GM12878 (cell line): ENCODE data around the gene NCBP1. TPM values are rescaled to one million over a fixed set of nuclear protein-coding genes. Genes with fewer than 3 reads are reported as not detected.

Experiments
- ATAC-seq: fragments of 200-7000 bp; cut with Tn5 transposase; 3 replicates; pipeline ENCODE4 v1.9.1; 2020; ENCODE audit warnings: mild to moderate bottlenecking, moderate library complexity
- BruUV-seq: library from RNA; stranded (reverse); fragments of 400-500 nt; replicated peaks from 2 replicates; lab custom pipeline; 2021; lab: Mats Ljungman, UMichigan
- CTCF ChIA-PET: fragments of 300-600 bp; sonication (Branson Sonifier 250); formaldehyde crosslinking; extraction: SDS; loops from one replicate; lab custom pipeline; 2021; ENCODE audit warnings: inconsistent platforms; lab: Yijun Ruan, JAX
- POLR2A ChIA-PET: fragments of 350-600 bp; formaldehyde crosslinking; extraction: SDS; loops from one replicate; lab custom pipeline; 2021; ENCODE audit warnings: inconsistent platforms; lab: Charles Lee
- RAD21 ChIA-PET: fragments of 300-600 bp; sonication (Branson Sonifier 250); formaldehyde crosslinking; loops from one replicate; lab custom pipeline; 2023; ENCODE audit warnings: antibody characterized with exemption; ENCODE audit not compliant: unreplicated experiment; lab: Charles Lee
- SMC1A ChIA-PET: fragments of 300-600 bp; sonication (Branson Sonifier 250); formaldehyde crosslinking; loops from one replicate; lab custom pipeline; 2023; ENCODE audit not compliant: unreplicated experiment, uncharacterized antibody; lab: Charles Lee
- DNase-seq: peaks from one replicate; pipeline ENCODE4 v3.0.0-alpha.2; 2011; ENCODE audit warnings: low read depth, low spot score
- FAIRE-seq: peaks from 3 replicates; lab custom pipeline; 2011; peaks lifted over from hg19 to GRCh38; lab: Jason Lieb, UNC
- H2AFZ ChIP-seq: 2 replicates; pipeline ENCODE4 v1.6.0; 2011; ENCODE audit warnings: low read depth, low read length, control low read depth; ENCODE audit not compliant: control insufficient read depth
- H3K27ac ChIP-seq: 2 replicates; pipeline ENCODE4 v1.5.1; 2011; ENCODE audit warnings: control low read depth; ENCODE audit not compliant: control insufficient read depth, insufficient read depth
- H3K27me3 ChIP-seq, 2 experiments: replicated peaks in 1 of 2; 2 replicates each; pipeline versions ENCODE4 v1.6.0 to v1.6.1; 2011; ENCODE audit warnings: low read length in 1 of 2; ENCODE audit not compliant: control insufficient read depth in 2 of 2, insufficient read depth in 2 of 2
- H3K36me3 ChIP-seq, 2 experiments: 2 replicates each; pipeline ENCODE4 v1.5.1; 2011; ENCODE audit warnings: low read length in 1 of 2; ENCODE audit not compliant: control insufficient read depth in 2 of 2, insufficient read depth in 2 of 2
- H3K4me1 ChIP-seq: 2 replicates; pipeline ENCODE4 v1.6.1; 2011; ENCODE audit warnings: mild to moderate bottlenecking, low read length, moderate library complexity, mixed read lengths; ENCODE audit not compliant: control insufficient read depth, insufficient read depth
- H3K4me2 ChIP-seq: 2 replicates; pipeline ENCODE4 v1.6.0; 2011; ENCODE audit warnings: control low read depth; ENCODE audit not compliant: control insufficient read depth, insufficient read depth
- H3K4me3 ChIP-seq: fragments of 200-600 bp; sonication (generic); 2 replicates; pipeline ENCODE4 v1.5.1; 2016
- H3K79me2 ChIP-seq: 2 replicates; pipeline ENCODE4 v1.6.0; 2011; ENCODE audit warnings: low read length; ENCODE audit not compliant: control insufficient read depth, insufficient read depth
- H3K9ac ChIP-seq: 2 replicates; pipeline ENCODE4 v1.8.0; 2011; ENCODE audit warnings: low read length, control low read depth, mixed read lengths; ENCODE audit not compliant: control insufficient read depth, insufficient read depth
- H3K9me3 ChIP-seq: replicated peaks from 3 replicates; pipeline ENCODE4 v1.5.1; 2011; ENCODE audit warnings: mild to moderate bottlenecking, low read length; ENCODE audit not compliant: control insufficient read depth, insufficient read depth
- H4K20me1 ChIP-seq: 2 replicates; pipeline ENCODE4 v1.6.0; 2011; ENCODE audit not compliant: control insufficient read depth, insufficient read depth
- BCL11A ChIP-seq: IDR thresholded peaks from 2 replicates; pipeline ENCODE4 v1.6.1; 2011; ENCODE audit warnings: low read depth, low read length
- BHLHE40 ChIP-seq, 2 experiments: fragments of 450-650 bp in 1 of 2; IDR thresholded peaks; 2 replicates each; pipeline ENCODE4 v1.6.1; 2011 to 2017; ENCODE audit warnings: low read depth in 2 of 2, borderline replicate concordance in 1 of 2, improper control_type of control experiment in 1 of 2, low read length in 1 of 2, mild to moderate bottlenecking in 1 of 2
- EZH2 ChIP-seq: IDR thresholded peaks from 2 replicates; pipeline ENCODE4 v1.6.1; 2012; ENCODE audit warnings: low read depth, mild to moderate bottlenecking, control low read depth, inconsistent platforms, low read length, borderline replicate concordance; ENCODE audit not compliant: control insufficient read depth
- GATAD2B ChIP-seq: fragments of 450-650 bp; conservative IDR thresholded peaks from 2 replicates; pipeline ENCODE4 v1.6.1; 2017; ENCODE audit warnings: low read depth, mild to moderate bottlenecking, moderate library complexity
- HDAC6 ChIP-seq: fragments of 200-600 bp; sonication (generic); IDR thresholded peaks from one replicate; pipeline ENCODE4 v1.8.0; 2017; ENCODE audit warnings: antibody characterized with exemption; ENCODE audit not compliant: unreplicated experiment
- HDGF ChIP-seq: fragments of 450-650 bp; IDR thresholded peaks from 2 replicates; pipeline ENCODE4 v1.6.1; 2016; ENCODE audit warnings: antibody characterized with exemption
- IKZF2 ChIP-seq, 2 experiments: fragments of 450-650 bp; IDR thresholded peaks; 2 replicates each; pipeline ENCODE4 v1.6.1; 2017; ENCODE audit warnings: mild to moderate bottlenecking in 2 of 2, moderate library complexity in 2 of 2
- IRF4 ChIP-seq: IDR thresholded peaks from 2 replicates; pipeline ENCODE4 v1.6.1; 2011; ENCODE audit warnings: low read depth, low read length
- KDM1A ChIP-seq: fragments of 200-600 bp; sonication (generic); IDR thresholded peaks from 2 replicates; pipeline ENCODE4 v1.6.1; 2016; ENCODE audit warnings: borderline replicate concordance
- NBN ChIP-seq: fragments of 450-650 bp; IDR thresholded peaks from 2 replicates; pipeline ENCODE4 v1.6.1; 2016
- NFYA ChIP-seq: IDR thresholded peaks from 2 replicates; pipeline ENCODE4 v1.6.1; 2011; ENCODE audit warnings: low read depth, mild to moderate bottlenecking, low read length, improper control_type of control experiment, borderline replicate concordance
- SMC3 ChIP-seq: IDR thresholded peaks from 2 replicates; pipeline ENCODE4 v1.6.1; 2011; ENCODE audit warnings: low read length, improper control_type of control experiment, borderline replicate concordance
- STAT1 ChIP-seq: fragments of 450-650 bp; conservative IDR thresholded peaks from 2 replicates; pipeline ENCODE4 v1.6.1; 2014; ENCODE audit warnings: antibody characterized with exemption, mild to moderate bottlenecking
- SUPT20H ChIP-seq: IDR thresholded peaks from 2 replicates; pipeline ENCODE4 v1.6.1; 2011; ENCODE audit warnings: low read depth, mild to moderate bottlenecking, low read length, moderate library complexity, borderline replicate concordance; ENCODE audit not compliant: control insufficient read depth
- TCF7 ChIP-seq: IDR thresholded peaks from 2 replicates; pipeline ENCODE4 v1.6.1; 2014; ENCODE audit warnings: antibody characterized with exemption, borderline replicate concordance
- ZNF207 ChIP-seq: fragments of 450-650 bp; IDR thresholded peaks from 2 replicates; pipeline ENCODE4 v1.6.1; 2014; ENCODE audit warnings: antibody characterized with exemption, mild to moderate bottlenecking, borderline replicate concordance
- ZNF384 ChIP-seq: IDR thresholded peaks from 2 replicates; pipeline ENCODE4 v1.6.1; 2012; ENCODE audit warnings: low read depth, mild to moderate bottlenecking, low read length, improper control_type of control experiment, borderline replicate concordance
- WGBS: methylation state at CpG from one replicate; pipeline ENCODE4 v1.1.6; 2016; ENCODE audit warnings: low lambda C conversion rate; ENCODE audit not compliant: insufficient replicate concordance, insufficient coverage; ENCODE audit errors: missing lambda C conversion rate; 5-methylcytosine and 5-hydroxymethylcytosine counted together
- in situ Hi-C: fragments of 300-500 bp; cut with MboI; formaldehyde crosslinking; loops from 9 replicates; pipeline ENCODE4 v1.14.3; 2018; ENCODE audit warnings: mixed read lengths
- intact Hi-C: fragments of 100-400 bp; cut with micrococcal nuclease; formaldehyde crosslinking; loops from one replicate; pipeline ENCODE4 v1.14.2; 2022; ENCODE audit not compliant: unreplicated experiment
- polyA plus RNA-seq, 11 experiments: library from polyadenylated mRNA; depleted of rRNA in 4 of 11; unstranded in 6 of 11; stranded (reverse) in 5 of 11; fragments of >200 nt; fragmentation: Nextera tagmentation in 4 of 11; fragmentation: Illumina TruSeq in 1 of 11; extraction: Ambion mirVana in 4 of 11; extraction: Trizol in 1 of 11; gene quantifications; 1 replicate in 1 of 11; 2 replicates in 10 of 11; pipeline versions ENCODE4 v1.2.1 to v1.2.3, GENCODE V29; 2011 to 2016; ENCODE audit warnings: inconsistent platforms in 2 of 11, missing spikeins in 2 of 11, low read depth in 1 of 11
- total RNA-seq, 4 experiments: library from RNA; depleted of rRNA in 3 of 4; stranded (reverse); fragments of >200 nt in 3 of 4; fragmentation: Illumina TruSeq in 1 of 4; extraction: Trizol in 1 of 4; gene quantifications; 2 replicates each; pipeline versions ENCODE4 v1.2.1 to v1.2.3, GENCODE V29; 2013 to 2021
- TF ChIP-seq, protein P1 (sequence below): IDR thresholded peaks from 2 replicates; pipeline ENCODE4 v1.6.1; 2012; ENCODE audit warnings: low read depth, low read length, improper control_type of control experiment
- TF ChIP-seq, protein P2 (sequence below): IDR thresholded peaks from 2 replicates; pipeline ENCODE4 v1.6.1; 2012; ENCODE audit warnings: low read depth, low read length, improper control_type of control experiment
- TF ChIP-seq, protein P3 (sequence below): IDR thresholded peaks from 2 replicates; pipeline ENCODE4 v1.6.1; 2012; ENCODE audit warnings: low read depth, low read length, improper control_type of control experiment

Gene NCBP1
- total and polyA plus RNA-seq, 10 of the 15 experiments (the other 5 are each of a cell fraction or from before 2014, with no cell fraction given), result 14.7 to 70.9 (median 36.0) TPM

DNA sequence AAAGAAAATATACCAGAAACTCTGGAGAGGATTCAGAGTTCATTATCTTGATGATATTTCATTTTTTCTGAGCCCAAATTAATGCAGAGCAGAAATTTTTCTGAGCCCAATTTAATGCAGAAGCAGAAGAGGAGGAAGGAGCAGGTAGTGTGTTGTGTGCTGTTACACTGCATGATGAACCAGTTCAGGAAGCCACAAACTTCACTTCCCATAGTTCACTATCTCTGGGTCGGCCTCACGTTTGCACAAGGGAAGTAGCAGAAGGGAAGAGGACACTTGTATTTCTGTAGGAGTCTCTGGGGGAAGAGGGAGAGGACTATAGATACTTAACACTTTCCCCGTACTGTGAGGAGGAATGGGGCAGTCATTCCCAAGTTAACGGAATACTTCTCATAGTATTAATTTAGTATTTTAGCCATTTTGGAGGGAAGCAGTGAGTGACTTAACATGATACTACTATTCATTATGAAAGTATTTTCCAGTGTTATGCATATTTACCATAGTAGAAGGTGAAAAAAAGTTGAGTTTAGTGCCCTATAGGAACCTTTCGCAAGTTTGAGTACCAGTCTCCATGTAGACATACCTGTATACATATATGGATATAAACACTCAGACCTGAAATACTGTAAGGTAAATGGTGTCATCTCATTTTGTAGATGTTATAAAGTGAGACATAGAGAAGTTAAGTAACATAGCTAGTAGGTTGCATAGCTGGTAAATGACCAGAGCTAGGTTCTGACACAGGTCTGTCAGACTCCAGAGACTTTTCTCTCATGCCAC, 33.5 kb downstream of the NCBP1 start:
- in situ Hi-C loops, result no loop called here
- ChIA-PET SMC1A (interaction anchor here (1.2 kb wide), 1 partner anchor 27 kb away, joined by 3 read pairs; no protein-coding TSS in a partner anchor), RAD21 (no interaction called here), CTCF (no interaction called here), POLR2A (no interaction called here)
- DNase-seq (no peak), ATAC-seq (no peak), FAIRE-seq (no peak)
- 57% methylated on average over 5 of the region's 5 CpGs for WGBS
- H3K27me3 ChIP-seq, result no peaks in the 10 kb centered on the region
- no peak overlapping the region for H3K4me3 ChIP-seq
- H2AFZ ChIP-seq, result no peak overlapping the region
- H3K36me3 ChIP-seq, result peaks cover 10 to 44% of the 10 kb centered on the region in 2 experiments
- H3K9me3 ChIP-seq, result no peaks in the 10 kb centered on the region
- no peaks in the 10 kb centered on the region for H3K79me2 ChIP-seq
- BruUV-seq, result no TSS peak
- H3K27ac ChIP-seq, result no peak overlapping the region
- no peaks in the 10 kb centered on the region for H3K4me1 ChIP-seq
- no peak overlapping the region for H3K4me2 ChIP-seq
- TF ChIP-seq IRF4, result no peak
- TF ChIP-seq BCL11A, result no peak
- no peak for TF ChIP-seq SMC3
- no peak for TF ChIP-seq NBN
- TF ChIP-seq, protein P1, sequence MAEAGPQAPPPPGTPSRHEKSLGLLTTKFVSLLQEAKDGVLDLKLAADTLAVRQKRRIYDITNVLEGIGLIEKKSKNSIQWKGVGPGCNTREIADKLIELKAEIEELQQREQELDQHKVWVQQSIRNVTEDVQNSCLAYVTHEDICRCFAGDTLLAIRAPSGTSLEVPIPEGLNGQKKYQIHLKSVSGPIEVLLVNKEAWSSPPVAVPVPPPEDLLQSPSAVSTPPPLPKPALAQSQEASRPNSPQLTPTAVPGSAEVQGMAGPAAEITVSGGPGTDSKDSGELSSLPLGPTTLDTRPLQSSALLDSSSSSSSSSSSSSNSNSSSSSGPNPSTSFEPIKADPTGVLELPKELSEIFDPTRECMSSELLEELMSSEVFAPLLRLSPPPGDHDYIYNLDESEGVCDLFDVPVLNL, result no peak
- TF ChIP-seq STAT1, result no peak
- no peak for TF ChIP-seq HDGF
- TF ChIP-seq TCF7, result no peak
- TF ChIP-seq SUPT20H, result no peak
- TF ChIP-seq, protein P2, sequence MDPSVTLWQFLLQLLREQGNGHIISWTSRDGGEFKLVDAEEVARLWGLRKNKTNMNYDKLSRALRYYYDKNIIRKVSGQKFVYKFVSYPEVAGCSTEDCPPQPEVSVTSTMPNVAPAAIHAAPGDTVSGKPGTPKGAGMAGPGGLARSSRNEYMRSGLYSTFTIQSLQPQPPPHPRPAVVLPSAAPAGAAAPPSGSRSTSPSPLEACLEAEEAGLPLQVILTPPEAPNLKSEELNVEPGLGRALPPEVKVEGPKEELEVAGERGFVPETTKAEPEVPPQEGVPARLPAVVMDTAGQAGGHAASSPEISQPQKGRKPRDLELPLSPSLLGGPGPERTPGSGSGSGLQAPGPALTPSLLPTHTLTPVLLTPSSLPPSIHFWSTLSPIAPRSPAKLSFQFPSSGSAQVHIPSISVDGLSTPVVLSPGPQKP, result no peak
- no peak for TF ChIP-seq NFYA
- no peak for TF ChIP-seq BHLHE40 (IDR thresholded peaks at IDR 0.05; ENCODE audit: borderline replicate concordance in 1 of 2, low read depth in 2 of 2, low read length in 1 of 2)
- TF ChIP-seq IKZF2 (IDR thresholded peaks at IDR 0.05), result no peak
- no peak for TF ChIP-seq EZH2
- TF ChIP-seq, protein P3, sequence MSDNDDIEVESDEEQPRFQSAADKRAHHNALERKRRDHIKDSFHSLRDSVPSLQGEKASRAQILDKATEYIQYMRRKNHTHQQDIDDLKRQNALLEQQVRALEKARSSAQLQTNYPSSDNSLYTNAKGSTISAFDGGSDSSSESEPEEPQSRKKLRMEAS, result no peak
- no peak for TF ChIP-seq GATAD2B
- TF ChIP-seq HDAC6, result no peak
- TF ChIP-seq ZNF207, result no peak
- TF ChIP-seq KDM1A, result no peak
- no peak for TF ChIP-seq ZNF384
- intact Hi-C loops, result no loop called here
- no peaks in the 10 kb centered on the region for H4K20me1 ChIP-seq
- no peak overlapping the region for H3K9ac ChIP-seq
